HL-60/S4 treated with phorbol 12-myristate 13-acetate at 8.2 ng/mL for 4 days and 3 days (cell line): ENCODE results near the gene NDRG4.
"Not testable (repeated sequence)": the region's sequence is repeated elsewhere in the genome, so short reads cannot be mapped to it uniquely, and the experiment has no call there.

Source experiments
- in situ Hi-C: fragments of 300-500 bp; cut with MboI; formaldehyde crosslinking; loops from 2 replicates; pipeline ENCODE4 v1.15.0; 2022; ENCODE audit warnings: low sequenced_read_pairs

Gene NDRG4

DNA sequence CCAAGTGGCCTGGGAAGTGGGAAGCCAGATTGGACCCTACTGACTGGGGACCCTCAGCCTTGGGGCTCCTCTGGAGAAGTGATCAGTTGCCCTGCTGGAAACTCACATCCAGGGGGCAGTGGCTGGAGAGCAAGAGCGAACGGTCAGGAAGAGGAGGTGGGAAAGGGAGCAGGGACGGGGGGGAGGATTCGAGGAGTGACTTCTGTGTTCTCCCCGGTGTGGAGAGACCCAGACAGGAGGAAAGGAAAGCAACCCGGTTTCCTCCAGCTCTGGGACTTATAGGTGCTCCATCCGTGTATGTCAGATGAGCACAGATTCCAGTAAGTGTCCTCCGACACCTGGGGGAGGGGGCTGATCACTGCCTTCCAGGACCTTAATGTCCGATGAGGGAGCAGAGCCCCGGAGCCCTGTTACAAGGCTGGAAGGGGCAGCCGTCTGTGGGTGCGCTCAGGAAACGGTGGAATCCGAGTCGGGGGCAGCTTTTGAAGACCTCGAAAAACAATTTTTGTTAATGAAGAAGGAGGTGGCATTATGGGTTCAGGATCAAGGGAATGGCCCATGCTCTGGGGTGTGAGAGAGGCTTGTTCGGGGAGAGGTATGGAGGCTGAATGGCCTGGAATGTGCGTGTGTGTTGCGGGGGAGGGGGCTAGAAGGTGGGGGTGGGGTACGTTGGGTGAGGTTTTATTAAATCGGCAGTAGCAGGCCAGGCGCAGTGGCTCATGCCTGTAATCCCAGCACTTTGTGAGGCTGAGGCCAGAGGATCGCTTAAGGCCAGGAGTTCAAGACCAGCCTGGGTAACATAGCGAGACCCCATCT is 34.8 kb upstream of the NDRG4 start:
- in situ Hi-C loops, result no loop called here

DNA sequence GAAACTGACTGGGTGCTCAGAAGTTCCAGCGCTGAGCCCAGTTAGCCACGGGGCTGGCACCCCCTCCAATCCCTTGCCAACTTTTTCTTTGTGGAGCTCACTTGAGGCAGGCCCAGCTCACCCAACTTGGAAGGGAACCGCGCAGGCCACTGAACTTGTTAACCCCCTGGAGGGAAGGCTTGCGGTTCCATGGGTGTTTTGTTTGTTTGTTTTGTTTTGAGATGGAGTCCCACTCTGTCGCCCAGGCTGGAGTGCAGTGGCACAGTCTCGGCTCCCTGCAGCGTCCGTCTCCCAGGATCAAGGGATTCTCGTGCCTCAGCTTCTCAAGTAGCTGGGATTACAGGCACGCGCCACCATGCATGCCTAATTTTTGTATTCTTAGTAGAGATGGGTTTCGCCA is 34.1 kb upstream of the NDRG4 start:
- in situ Hi-C loops, result no loop called here

DNA sequence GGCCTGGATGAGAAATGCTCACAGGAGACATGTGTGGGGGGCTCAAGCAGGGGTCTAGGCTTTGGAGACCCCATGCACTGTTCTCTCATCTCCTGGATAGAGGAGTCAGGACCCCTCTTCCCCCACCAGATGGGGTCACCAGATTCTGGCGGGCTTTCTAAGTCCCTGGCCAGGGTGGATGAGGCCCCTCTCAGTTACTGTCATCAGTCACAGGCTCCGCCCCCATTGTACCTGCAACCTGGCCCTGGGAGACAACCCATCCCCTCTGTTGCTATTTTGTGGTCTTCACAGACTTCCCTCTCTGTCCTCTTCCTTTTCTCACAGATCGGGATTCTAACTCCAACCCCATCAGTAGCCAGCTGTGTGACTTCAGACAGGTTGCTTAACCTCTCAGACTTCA is 33.5 kb upstream of the NDRG4 start:
- in situ Hi-C loops, result no loop called here

DNA sequence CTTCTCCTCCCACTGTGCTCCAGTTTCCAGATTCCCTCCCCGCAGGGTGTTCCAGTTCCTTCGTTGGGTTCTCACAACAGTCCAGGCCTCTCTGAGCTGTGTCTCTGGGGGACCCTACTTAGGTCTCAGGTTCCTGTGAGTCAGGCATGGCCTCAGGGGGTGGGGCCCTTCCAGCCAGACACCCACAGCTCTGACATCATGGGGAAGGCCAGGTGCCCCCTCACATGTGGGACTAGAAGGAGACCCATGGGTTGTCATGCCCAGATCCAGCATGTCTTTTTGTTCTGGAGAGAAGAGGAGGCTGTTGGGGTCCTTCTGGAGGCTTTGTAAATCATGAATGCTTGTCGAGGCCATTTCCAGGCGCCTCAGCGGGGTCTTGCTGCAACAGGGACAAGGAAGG is 32.0 kb upstream of the NDRG4 start:
- in situ Hi-C loops, result no loop called here

DNA sequence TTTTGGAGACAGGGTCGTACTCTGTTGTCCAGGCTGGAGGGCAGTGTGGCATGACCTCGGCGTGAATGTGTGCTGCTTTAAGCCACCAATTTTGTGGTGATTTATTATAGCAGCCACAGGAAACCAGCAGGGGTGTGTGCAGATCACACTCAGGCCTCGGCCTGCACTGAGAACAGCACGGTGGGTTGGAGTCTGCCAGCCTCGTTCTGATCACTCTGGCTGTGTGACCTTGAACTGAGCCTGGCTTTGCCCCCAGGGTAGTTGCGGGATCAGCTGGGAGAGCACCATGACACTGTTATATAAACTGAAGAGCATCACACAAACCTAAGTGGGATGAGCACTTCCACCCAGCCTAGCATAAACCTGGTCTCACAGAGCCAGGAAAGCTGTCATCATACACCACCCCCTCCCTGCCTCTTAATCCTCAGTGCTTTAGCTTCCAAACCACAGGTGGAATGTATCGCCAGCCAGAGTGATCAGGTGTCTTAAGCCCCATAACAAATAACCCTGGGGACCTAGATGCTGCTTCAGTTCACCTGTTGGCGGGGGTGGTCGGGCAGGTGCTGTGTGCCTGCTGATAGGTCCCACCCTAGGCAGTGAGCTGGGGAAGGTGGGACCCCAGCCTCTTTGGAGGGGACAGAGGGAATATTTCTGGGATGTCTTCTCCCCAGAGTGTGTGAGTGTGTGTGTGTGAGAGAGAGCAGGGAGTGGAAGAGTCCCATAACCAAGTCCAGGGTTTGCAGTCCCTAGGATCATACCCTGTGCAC is 28.6 kb upstream of the NDRG4 start:
- in situ Hi-C loops, result no loop called here

DNA sequence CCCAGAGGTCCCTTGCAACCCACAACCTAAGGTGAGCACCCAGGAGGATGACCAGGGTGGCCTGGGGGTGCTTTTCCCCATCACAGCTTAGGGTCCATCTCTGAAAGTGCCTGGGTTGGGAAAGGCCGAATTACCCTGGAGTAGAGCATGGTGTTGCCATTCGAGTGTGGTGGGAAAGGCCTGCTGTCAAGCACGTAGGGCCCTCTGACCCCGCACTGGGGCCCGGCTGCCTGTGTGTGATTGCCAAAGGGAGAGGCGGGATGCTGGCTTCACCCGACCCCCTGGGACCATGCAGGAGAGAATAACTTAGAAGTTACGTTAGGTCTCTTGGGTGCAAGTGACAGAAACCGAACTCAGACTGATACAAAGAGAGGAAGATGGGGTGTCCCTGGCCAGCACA is 27.7 kb upstream of the NDRG4 start:
- in situ Hi-C loops, result no loop called here

DNA sequence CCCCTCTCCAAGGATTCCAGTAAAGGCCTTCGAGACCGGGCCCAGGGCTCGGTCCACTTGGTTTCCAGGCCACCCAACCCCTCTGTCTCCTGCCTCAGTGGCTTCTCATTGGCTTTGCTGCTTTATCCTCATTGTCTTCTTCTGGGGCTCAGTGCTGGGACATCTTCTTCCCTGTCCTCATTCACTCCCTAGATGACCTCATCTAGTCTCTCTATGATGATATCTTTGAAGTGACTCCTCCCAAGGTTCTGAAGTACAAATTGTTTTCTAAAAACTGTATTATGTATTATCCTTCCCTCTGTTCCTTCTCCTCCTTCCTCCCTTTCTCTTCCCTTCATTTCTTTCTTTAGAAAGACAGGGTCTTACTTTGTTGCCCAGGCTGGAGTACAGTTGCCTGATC is 27.1 kb upstream of the NDRG4 start:
- in situ Hi-C loops, result no loop called here

DNA sequence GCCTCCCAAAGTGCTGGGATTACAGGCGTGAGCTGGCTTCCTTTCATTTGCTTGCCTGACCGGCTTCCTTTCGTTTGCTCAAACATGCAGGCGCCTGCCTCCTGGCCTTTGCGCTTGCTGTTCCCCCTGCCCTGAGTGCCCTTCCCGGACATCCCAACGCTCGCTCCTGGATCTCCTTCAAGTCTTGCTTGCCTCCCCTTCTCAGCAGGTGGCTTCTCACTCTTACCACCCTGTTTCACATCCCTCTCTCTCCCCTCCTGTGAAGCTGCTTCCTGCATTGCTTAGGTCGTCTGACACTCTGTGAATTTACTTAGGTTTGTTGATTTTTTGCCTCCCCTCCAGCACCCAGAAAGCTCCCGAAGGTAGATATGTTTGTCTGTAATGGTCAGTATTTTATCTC is 25.6 kb upstream of the NDRG4 start:
- in situ Hi-C loops, result no loop called here

DNA sequence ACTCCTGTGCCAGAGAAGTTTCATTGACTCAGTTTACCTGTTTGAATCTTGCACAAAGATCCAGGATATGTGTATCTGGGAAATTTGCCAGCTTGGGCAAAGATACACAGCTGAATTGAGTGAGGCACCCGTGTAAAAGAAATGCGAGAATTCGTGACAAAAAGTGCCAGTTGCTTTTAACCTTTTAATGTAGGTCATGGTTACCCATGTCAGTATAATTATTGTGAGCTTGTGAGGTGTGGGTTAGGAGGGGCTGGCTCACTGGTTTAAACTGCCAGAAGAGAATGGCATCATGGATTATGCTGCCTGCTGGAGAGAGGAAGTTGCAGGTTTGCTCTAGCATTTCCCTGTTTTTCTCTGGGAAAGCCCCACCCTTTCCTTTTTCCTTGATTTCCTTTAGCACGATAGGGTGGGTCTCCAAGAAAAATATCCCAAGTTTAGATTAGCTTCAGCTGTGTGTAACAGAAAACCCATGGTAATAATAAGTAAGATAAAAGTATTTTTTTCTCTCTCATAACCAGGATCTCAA is 24.8 kb upstream of the NDRG4 start:
- in situ Hi-C loops, result no loop called here

DNA sequence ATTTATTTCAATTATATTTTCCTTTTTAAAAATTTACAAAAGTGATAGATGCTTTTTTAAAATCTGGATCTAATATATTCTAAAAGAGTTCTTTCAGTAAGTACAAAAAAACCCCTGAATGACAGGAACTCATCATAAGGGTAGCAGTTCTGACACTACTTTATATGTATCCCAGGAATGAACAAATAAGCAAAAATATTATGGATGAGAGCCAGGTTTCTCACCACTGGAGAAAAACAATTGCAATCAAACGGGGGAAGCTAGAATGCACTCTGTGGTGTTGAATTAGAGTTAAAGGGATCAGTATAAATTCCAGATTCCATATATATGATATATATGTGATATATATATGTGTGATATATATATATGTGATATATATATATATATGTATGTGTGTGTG is 23.2 kb upstream of the NDRG4 start:
- in situ Hi-C loops, result no loop called here

DNA sequence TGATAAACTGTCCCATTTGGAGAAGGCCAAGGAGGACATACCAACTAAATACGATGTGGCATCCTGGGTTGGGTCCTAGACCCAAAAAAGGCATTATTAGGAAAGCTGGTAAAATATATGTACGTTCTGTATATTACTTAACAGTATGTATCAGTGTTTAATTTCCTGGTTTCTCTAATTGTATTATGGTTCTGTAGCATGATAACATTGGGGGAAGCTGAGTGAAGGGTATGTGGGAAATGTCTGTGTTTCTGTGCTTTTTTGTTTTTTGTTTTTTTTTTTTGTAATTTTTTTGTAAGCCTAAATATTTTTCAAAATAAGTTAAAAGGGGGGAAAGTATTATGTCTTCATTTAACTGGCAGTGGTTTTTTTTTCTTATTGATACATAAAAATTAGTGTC is 21.5 kb upstream of the NDRG4 start:
- in situ Hi-C loops, result no loop called here

DNA sequence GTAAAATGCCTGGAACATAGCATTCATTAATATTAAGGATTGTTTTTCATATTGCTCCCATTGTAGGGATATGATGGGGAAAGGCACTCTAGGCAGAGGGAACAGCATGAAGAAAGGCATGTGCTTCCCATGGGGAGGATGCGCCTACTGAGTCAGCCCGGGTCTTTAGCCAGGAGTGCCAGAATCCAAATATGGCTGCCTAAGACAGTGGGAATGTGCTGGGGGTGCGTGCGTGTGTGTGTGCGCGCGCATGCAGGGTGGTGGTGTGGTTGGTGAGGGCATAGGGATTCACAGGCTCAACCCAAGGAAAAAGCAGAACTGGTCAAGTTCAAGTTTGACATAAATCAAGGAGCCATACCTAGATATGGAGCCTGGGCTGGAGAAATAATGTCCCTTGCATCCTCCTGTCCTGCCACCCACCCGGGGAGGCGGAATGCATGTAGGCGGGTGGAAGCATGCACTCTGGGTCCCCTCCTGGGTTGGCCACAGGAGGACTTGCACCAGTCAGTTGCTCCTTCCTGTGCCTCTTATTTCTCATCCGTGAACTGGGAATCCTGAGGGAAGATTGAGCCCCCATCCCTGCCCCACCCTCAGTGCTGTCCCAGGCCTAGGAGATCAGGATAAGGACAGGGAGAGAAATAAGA is 18.6 kb upstream of the NDRG4 start:
- in situ Hi-C loops, result loop anchor here (10.0 kb wide), 1 partner anchor 147 kb away; no protein-coding TSS in a partner anchor

DNA sequence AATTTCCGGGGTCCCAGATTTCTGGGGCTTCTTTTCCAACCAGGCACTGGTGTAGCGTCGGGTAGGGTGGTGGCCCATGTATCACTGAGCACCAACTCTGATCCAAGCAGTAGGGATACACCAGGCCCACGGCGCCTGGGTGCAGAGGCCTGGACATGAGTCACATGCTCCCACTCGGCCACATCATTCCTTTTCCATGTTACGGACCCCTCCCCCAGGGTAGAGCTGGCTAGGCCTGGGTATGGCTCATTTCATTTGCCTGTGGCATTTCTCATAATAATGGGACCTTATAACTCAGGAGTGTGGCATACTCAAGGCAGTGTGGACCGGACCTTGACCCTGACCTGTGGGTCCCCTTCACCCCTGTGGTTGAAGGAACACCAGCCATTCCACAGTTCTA is 18.0 kb upstream of the NDRG4 start:
- in situ Hi-C loops, result loop anchor here (10.0 kb wide), 1 partner anchor 147 kb away; no protein-coding TSS in a partner anchor

DNA sequence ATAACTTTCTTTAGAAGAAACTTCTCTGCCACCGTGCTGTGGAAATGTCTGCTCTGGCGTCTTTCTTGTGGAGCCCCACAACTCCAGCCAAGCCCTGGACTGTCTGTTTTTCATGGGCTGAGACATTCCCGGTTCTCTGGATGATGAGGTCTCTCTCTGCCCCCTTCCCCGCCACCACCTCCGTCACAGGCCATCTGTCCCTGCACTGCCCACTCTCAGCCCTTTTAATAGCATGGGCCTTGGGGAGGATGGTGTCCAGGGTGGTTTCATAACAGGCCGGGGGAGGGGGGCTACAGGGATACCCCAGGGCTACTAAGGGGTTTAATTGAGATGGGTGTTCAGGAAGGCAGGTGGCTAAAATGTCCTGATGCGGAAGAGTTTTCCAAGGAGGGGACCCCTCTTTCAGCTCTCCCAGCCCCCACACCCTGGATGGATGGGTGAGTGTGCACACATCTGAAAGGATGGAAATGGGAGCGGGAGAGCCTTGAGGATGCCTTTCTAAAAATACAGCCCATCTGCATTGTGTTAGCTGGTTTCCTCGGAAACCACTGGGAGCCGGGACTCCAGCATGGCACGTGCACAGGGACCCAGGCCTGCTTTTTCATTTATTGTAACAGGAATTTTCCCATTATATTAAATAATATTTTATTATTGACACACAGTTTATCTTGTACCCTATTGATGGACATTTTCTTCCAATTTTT is 14.6 kb upstream of the NDRG4 start:
- in situ Hi-C loops, result loop anchor here (10.0 kb wide), 1 partner anchor 151 kb away; no protein-coding TSS in a partner anchor

DNA sequence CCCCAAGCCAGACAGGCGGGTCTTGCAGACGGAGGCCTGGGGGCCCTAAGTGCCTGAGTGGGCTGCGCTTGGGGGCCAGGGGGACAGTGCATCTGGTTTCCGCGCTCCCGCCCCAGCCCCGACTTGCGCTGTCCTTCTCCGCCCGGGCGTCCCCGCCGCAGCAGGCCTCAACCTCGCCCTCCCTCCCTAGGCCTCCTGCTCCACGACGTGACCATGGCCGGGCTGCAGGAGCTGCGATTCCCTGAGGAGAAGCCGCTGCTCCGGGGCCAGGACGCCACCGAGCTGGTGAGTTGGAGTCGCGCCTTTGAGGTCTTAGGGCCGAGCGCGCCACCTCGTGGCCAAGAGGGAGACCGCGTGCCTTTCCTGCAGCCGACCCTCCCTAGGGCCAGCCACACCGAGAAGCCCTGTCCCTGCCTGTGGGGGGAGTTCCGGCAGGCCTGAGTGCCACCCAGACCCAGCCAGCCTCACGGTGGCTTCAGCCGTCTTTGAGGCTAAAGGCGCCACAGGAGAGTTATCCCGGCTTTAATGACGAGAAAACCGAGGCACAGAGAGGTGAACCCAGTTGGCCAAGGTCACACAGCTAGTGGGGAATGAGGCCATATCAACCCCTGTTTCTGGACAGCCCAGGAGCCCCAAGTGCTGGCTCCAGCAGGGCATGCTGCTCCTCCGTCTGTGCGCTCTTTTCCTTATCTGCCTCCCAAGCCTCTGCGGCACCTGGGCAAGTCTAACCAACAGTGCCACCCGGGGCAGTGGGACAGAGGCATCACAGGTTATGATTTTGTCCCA is 12.2 kb upstream of the NDRG4 start:
- in situ Hi-C loops, result loop anchor here (10.0 kb wide), 1 partner anchor 153 kb away; no protein-coding TSS in a partner anchor

DNA sequence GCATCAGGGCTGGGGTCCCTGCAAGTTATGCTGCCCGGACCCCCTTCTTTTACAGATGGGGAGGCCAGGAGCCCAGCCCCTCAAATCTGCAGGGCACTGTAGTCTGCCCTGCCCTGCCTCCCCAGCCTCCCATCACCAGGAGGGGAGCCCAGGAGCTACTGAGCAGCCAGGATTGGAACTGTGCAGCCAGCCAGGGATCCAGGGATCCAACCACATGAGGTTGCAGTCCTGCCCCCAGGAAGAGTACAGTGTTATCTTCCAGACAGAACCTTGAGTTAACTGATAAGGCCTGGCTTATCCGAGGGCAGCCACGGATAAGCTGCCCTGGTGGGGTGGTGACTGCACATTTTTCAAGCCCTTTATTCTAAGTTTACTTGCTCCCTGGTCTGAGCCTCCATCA is 11.4 kb upstream of the NDRG4 start:
- in situ Hi-C loops, result loop anchor here (10.0 kb wide), 1 partner anchor 154 kb away; no protein-coding TSS in a partner anchor

DNA sequence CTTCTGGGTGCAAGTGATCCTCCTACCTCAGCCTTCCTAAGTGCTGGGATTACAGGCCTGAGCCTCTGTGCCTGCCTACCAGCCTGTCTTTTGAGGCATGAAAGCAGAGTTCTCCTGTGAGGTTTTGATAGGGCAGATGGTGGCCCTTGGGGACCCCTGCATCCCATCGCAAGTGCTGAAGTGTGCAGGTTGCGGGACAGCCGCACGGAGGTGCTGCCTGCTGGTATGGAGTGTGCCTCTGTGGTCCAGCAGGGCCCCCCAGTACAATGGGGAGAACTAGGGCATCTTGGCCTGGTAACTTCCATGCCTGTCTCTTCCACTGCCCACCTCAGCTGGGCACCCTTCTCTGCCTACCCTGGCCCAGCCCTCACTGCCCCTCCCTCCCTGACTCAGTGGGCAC is 9.9 kb upstream of the NDRG4 start:
- in situ Hi-C loops, result no loop called here

DNA sequence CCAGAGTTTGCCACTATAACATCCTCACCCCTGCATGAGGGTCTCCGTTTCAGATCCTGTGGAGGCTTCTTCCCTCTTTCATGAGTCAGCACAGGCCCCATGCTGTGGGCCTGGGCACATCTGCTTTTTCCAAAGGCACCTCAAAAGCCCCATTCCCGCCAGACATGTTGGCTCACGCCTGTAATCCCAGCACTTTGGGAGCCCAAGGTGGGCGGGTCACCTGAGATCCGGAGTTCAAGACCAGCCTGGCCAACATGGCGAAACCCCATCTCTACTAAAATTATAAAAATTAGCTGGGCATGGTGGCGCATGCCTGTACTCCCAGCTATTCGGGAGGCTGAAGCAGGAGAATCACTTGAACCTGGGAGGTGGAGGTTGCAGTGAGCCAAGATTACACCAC is 9.4 kb upstream of the NDRG4 start:
- in situ Hi-C loops, result not testable (repeated sequence)

DNA sequence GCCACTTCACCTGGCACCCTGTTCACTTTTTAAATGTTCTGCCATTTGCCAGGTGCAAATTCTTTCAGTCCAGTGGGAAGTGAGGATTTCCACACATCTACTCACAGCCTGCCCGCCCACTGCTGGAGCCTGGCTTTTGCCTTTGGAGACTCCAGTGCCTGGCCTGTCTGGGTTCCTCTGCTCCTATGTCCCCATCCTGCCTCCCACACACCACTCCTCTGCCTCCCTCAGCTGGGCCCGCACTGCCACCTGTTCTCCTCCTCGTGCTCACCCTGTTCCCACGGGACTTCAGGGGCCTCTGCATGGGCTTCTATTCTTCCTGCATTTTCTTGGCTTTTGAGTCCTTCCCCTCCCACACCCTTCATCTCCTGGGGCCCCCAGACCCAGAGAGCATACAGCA is 7.9 kb upstream of the NDRG4 start:
- in situ Hi-C loops, result no loop called here

DNA sequence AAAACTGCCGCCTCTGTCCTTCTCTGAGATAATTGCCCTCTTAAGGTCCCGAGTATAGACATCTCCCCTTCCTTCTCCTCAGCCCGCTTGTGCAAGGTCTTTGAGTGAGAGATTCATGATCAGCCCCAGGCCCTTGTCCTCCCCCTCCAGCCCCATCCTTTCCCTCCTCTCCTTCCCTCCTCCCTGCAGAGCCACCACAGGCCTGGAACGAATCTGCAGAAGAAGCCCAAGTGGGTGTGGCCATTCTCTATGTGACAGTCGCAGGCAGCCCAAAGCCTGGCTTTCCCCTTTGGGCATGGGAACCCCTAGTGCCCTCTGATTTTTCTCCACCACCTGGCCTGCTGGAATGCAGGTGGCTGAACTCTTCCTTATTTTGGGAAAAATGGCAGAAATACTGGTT is 7.2 kb upstream of the NDRG4 start:
- in situ Hi-C loops, result no loop called here
